ENCODE results near the gene MARK1. TPM values are rescaled to one million over a fixed set of nuclear protein-coding genes. Genes with fewer than 3 reads are reported as not detected.
A peak's percentile ranks its signal among the peaks of the same experiment; 100 is the strongest.

MARK1 gene
- total RNA-seq, 1 experiment from 2014 or later = 0.05 TPM

DNA sequence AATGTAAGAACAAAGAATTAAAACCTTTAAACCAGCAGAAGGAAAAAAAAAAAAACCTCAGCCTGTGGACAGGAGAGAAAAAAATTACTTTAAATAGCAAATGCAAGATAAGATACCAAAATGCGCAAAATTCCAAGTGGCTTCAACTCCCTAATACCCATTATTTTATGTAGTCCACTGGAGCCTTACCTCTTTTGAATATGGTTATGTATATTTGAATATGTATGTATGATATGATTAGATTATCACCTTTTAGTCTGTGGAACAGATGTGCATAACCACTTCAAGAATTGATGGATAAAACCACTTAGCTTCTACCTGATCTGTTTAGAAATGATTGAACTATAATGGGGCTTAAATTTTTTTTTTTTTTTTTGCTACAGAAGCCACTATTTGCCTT is 109.8 kb downstream of the MARK1 start:
- H3K27ac Mint-ChIP-seq (ENCODE audit: unreplicated experiment) = no peak overlapping the region
- no TSS peak for BruUV-seq (replicated peaks)
- H3K36me3 Mint-ChIP-seq (ENCODE audit: insufficient read depth, unreplicated experiment) = no peaks in the 10 kb centered on the region
- H3K4me3 Mint-ChIP-seq (ENCODE audit: unreplicated experiment) = no peak overlapping the region
- CTCF ChIA-PET = interaction anchor here (0.5 kb wide), 1 partner anchor 14 kb away, joined by 4 read pairs; no protein-coding TSS in a partner anchor
- Histone ChIP-seq H3K9me3 (no peaks in the 10 kb centered on the region), H3K27me3 (replicated peaks; ENCODE audit: control insufficient read depth, insufficient read depth, low read length) (no peaks in the 10 kb centered on the region), H3K36me3 (ENCODE audit: control insufficient read depth, insufficient read depth, low read length) (no peaks in the 10 kb centered on the region), H3K4me3 (ENCODE audit: low read depth, low read length) (no peak overlapping the region), H3K4me1 (no peaks in the 10 kb centered on the region)
- no peaks in the 10 kb centered on the region for H3K9me3 Mint-ChIP-seq (ENCODE audit: unreplicated experiment)
- DNase-seq = no peak
- TF ChIP-seq, protein P1, sequence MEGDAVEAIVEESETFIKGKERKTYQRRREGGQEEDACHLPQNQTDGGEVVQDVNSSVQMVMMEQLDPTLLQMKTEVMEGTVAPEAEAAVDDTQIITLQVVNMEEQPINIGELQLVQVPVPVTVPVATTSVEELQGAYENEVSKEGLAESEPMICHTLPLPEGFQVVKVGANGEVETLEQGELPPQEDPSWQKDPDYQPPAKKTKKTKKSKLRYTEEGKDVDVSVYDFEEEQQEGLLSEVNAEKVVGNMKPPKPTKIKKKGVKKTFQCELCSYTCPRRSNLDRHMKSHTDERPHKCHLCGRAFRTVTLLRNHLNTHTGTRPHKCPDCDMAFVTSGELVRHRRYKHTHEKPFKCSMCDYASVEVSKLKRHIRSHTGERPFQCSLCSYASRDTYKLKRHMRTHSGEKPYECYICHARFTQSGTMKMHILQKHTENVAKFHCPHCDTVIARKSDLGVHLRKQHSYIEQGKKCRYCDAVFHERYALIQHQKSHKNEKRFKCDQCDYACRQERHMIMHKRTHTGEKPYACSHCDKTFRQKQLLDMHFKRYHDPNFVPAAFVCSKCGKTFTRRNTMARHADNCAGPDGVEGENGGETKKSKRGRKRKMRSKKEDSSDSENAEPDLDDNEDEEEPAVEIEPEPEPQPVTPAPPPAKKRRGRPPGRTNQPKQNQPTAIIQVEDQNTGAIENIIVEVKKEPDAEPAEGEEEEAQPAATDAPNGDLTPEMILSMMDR (IDR thresholded peaks at IDR 0.05; ENCODE audit: insufficient read depth in 1 of 2, low read depth in 1 of 2, low read length in 1 of 2, severe bottlenecking in 1 of 2, unreplicated experiment in 1 of 2) = no peak
- H3K27me3 Mint-ChIP-seq (ENCODE audit: insufficient read depth, unreplicated experiment) = peaks cover 14% of the 10 kb centered on the region
- intact Hi-C loops (cut with micrococcal nuclease; ENCODE audit: unreplicated experiment) = no loop called here
- H3K4me1 Mint-ChIP-seq (ENCODE audit: low read depth, unreplicated experiment) = no peaks in the 10 kb centered on the region
- POLR2A ChIA-PET = no interaction called here

- ChIA-PET POLR2A (no interaction called here), CTCF (no interaction called here)
- intact Hi-C loops (cut with micrococcal nuclease; ENCODE audit: unreplicated experiment) = no loop called here
- Mint-ChIP-seq H3K4me1 (ENCODE audit: low read depth, unreplicated experiment) (no peaks in the 10 kb centered on the region), H3K4me3 (ENCODE audit: unreplicated experiment) (no peak overlapping the region), H3K9me3 (ENCODE audit: unreplicated experiment) (no peaks in the 10 kb centered on the region), H3K27me3 (ENCODE audit: insufficient read depth, unreplicated experiment) (peaks cover 8% of the 10 kb centered on the region), H3K36me3 (ENCODE audit: insufficient read depth, unreplicated experiment) (no peaks in the 10 kb centered on the region), H3K27ac (ENCODE audit: unreplicated experiment) (no peak overlapping the region)
- peak in 1 of 2 experiments; percentile 6 for DNase-seq
- TF ChIP-seq, protein P1 (IDR thresholded peaks at IDR 0.05; ENCODE audit: insufficient read depth in 1 of 2, low read depth in 1 of 2, low read length in 1 of 2, severe bottlenecking in 1 of 2, unreplicated experiment in 1 of 2) = no peak
- BruUV-seq (replicated peaks) = no TSS peak
- H3K36me3 ChIP-seq (ENCODE audit: control insufficient read depth, insufficient read depth, low read length) = no peaks in the 10 kb centered on the region
- H3K4me3 ChIP-seq (ENCODE audit: low read depth, low read length) = no peak overlapping the region
- H3K9me3 ChIP-seq = no peaks in the 10 kb centered on the region
- H3K4me1 ChIP-seq = no peaks in the 10 kb centered on the region
- H3K27me3 ChIP-seq (replicated peaks; ENCODE audit: control insufficient read depth, insufficient read depth, low read length) = no peaks in the 10 kb centered on the region
Measured at GRCh38 chr1:220642285-220642684, 114.3 kb downstream of the MARK1 start.

DNA sequence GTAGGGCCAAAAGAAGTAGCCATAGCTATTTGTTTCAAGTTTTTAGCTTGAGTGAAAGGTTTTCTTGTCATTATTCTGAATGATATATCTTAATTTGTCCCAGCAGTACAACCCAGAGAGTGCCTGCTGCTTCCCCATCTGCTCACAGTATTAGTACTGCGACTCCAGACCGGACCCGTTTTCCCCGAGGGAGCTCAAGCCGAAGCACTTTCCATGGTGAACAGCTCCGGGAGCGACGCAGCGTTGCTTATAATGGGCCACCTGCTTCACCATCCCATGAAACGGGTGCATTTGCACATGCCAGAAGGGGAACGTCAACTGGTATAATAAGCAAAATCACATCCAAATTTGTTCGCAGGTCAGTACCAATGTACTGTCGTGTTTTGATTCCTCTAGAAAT is 125.1 kb downstream of the MARK1 start:
- ChIA-PET CTCF (no interaction called here), POLR2A (no interaction called here)
- no peaks in the 10 kb centered on the region for H3K9me3 Mint-ChIP-seq (ENCODE audit: unreplicated experiment)
- intact Hi-C loops (cut with micrococcal nuclease; ENCODE audit: unreplicated experiment) = no loop called here
- H3K9me3 ChIP-seq = no peaks in the 10 kb centered on the region
- H3K4me3 Mint-ChIP-seq (ENCODE audit: unreplicated experiment) = no peak overlapping the region
- H3K4me3 ChIP-seq (ENCODE audit: low read depth, low read length) = no peak overlapping the region
- no peaks in the 10 kb centered on the region for H3K36me3 ChIP-seq (ENCODE audit: control insufficient read depth, insufficient read depth, low read length)
- BruUV-seq (replicated peaks) = no TSS peak
- no peak for DNase-seq
- TF ChIP-seq, protein P1 (IDR thresholded peaks at IDR 0.05; ENCODE audit: insufficient read depth in 1 of 2, low read depth in 1 of 2, low read length in 1 of 2, severe bottlenecking in 1 of 2, unreplicated experiment in 1 of 2) = no peak
- peaks cover 7% of the 10 kb centered on the region for H3K27me3 Mint-ChIP-seq (ENCODE audit: insufficient read depth, unreplicated experiment)
- H3K4me1 ChIP-seq = no peaks in the 10 kb centered on the region
- H3K36me3 Mint-ChIP-seq (ENCODE audit: insufficient read depth, unreplicated experiment) = no peaks in the 10 kb centered on the region
- no peaks in the 10 kb centered on the region for H3K27me3 ChIP-seq (replicated peaks; ENCODE audit: control insufficient read depth, insufficient read depth, low read length)
- no peak overlapping the region for H3K27ac Mint-ChIP-seq (ENCODE audit: unreplicated experiment)
- no peaks in the 10 kb centered on the region for H3K4me1 Mint-ChIP-seq (ENCODE audit: low read depth, unreplicated experiment)

All from Caco-2 (cell line).